CD4-positive, alpha-beta T cell treated with Interleukin-21 for 1 hour (primary cell): ENCODE measurements around the gene ARHGAP20.

Experiments used
- DNase-seq: peaks from one replicate; pipeline ENCODE4 v3.0.0-alpha.2; 2020

ARHGAP20 gene

GRCh38 chr11:110606415-110606814 is 105.8 kb downstream of the ARHGAP20 start:
- no peak for DNase-seq

- DNase-seq = no peak
Observed at GRCh38 chr11:110601936-110602335, 110.3 kb downstream of the ARHGAP20 start.

- no peak for DNase-seq
Observed at GRCh38 chr11:110600322-110600721, 111.9 kb downstream of the ARHGAP20 start.

GRCh38 chr11:110599207-110599606 is 113.0 kb downstream of the ARHGAP20 start:
- DNase-seq = no peak

GRCh38 chr11:110598725-110599124 is 113.5 kb downstream of the ARHGAP20 start:
- DNase-seq = no peak

- DNase-seq = no peak
Observed at GRCh38 chr11:110587972-110588371, 124.3 kb downstream of the ARHGAP20 start.

GRCh38 chr11:110587129-110587528 is 125.1 kb downstream of the ARHGAP20 start:
- no peak for DNase-seq

GRCh38 chr11:110584150-110584549 is 128.1 kb downstream of the ARHGAP20 start:
- no peak for DNase-seq

- DNase-seq = no peak
Observed at GRCh38 chr11:110582728-110583432, 129.4 kb downstream of the ARHGAP20 start.

- no peak for DNase-seq
Observed at GRCh38 chr11:110580571-110580970, 131.7 kb downstream of the ARHGAP20 start.

GRCh38 chr11:110573411-110573810 is 138.8 kb downstream of the ARHGAP20 start:
- no peak for DNase-seq

GRCh38 chr11:110571081-110571720 is 141.0 kb downstream of the ARHGAP20 start:
- DNase-seq = no peak

GRCh38 chr11:110566577-110566976 is 145.7 kb downstream of the ARHGAP20 start:
- DNase-seq = no peak

GRCh38 chr11:110565357-110566336 is 146.6 kb downstream of the ARHGAP20 start:
- peak; percentile 31 for DNase-seq

GRCh38 chr11:110564676-110565356 is 147.4 kb downstream of the ARHGAP20 start:
- DNase-seq = no peak

GRCh38 chr11:110544779-110545178 is 167.5 kb downstream of the ARHGAP20 start:
- DNase-seq = no peak

- no peak for DNase-seq
Observed at GRCh38 chr11:110538154-110538553, 174.1 kb downstream of the ARHGAP20 start.

GRCh38 chr11:110530900-110531741 is 181.1 kb downstream of the ARHGAP20 start:
- DNase-seq = no peak

GRCh38 chr11:110529043-110529442 is 183.2 kb downstream of the ARHGAP20 start:
- peak; percentile 13 for DNase-seq

- DNase-seq = no peak
Observed at GRCh38 chr11:110527146-110527545, 185.1 kb downstream of the ARHGAP20 start.
